Activated naive CD4-positive, alpha-beta T cell (primary cell): Measurements from ENCODE around the gene MAPRE2.

Experiments
- DNase-seq, 4 experiments: peaks; one replicate each; lab custom pipeline; 2025; lab: John Stamatoyannopoulos, UW

Gene MAPRE2

DNA sequence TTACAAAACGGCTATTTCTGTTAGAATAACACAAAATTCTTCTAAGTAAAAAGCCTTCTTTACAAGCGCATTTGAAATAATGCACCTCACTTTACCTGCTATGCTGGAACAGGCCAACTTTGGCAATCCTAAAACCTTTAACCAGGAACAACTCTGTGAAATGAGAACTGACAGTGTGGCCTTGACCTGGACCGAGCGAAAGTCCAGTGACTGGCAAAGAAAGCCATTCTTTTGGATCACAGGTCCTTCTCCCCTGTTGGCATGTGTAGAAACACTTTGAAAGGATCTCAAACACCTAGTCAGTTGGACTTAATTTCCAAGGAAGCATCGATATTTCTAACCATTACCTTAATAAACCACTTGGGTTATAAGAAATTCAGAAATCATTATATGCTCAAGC is 21.2 kb downstream of the MAPRE2 start:
- no peak for DNase-seq

DNA sequence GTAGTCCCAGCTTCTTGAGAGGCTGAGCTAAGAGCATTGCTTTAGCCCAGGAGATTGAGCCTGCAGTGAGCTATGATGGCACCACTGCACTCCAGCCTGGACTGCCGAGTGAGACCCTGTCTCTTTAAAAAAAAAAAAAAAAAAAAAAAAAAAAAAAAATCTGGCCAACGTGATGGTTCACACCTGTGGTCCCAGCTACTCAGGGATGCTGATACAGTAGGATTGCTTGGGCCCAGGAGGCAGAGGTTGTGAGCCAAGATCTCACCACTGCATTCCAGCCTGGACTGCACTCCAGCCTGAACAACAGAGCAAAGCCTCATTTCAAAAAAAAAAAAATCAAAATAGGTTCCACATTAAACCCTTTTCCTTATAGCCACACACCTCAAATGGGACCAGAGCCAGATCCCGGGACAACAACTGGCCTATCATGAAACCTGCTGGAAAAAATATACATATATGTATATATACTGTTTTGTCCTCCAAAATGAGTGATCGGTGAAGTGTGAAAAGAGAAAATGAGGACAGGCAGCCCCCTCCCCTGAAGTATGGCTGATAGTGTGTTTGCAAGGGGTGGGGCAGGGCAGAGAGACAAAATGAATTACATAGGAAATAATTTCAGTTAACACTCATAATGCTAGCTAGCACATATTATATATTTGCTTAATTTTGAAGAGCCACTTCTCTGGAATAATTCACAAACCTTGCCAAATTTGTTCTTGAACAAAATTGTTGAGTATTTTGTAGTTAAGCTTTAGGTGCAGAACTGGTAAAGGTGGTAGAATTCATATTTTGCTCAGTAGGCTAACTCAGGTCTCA is 22.9 kb downstream of the MAPRE2 start:
- DNase-seq, result no peak

DNA sequence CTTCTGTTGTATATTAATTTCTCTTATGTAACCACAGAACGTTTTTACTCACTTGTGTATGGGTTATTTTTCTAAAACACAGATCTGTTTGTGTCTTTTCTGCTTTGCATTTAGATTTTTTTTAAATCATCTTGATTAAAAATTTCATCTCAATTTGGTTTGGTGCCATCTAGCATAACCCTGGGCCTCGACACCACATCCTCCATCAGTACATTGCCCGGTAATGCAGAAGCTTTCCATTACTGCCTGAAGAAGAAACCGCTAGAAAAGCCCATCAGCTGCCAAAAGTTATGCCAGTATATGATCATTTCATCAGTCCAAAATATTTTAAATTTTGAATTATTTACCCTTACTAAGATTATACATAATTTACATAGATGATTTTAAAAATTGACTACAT is 26.2 kb downstream of the MAPRE2 start:
- no peak for DNase-seq

DNA sequence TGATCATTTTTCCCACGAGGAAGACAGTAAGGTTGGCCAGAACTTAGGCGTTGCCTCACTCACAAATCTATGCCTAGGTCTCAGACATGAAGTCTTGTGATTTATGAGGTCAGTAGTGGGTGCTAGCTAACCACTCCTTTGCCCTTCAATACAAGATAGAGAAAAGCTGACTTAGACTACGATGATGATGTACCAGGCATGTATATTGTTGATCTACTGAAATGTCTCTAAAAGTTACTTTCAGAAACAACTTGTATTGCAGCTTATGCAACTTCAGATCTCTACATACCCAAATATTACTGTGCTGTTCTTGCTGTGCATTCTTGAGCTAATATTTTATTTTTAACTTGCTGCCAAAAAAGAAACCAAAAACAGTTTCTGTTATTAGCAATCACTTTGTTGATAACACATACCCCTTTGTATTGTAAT is 30.6 kb downstream of the MAPRE2 start:
- DNase-seq, result no peak

DNA sequence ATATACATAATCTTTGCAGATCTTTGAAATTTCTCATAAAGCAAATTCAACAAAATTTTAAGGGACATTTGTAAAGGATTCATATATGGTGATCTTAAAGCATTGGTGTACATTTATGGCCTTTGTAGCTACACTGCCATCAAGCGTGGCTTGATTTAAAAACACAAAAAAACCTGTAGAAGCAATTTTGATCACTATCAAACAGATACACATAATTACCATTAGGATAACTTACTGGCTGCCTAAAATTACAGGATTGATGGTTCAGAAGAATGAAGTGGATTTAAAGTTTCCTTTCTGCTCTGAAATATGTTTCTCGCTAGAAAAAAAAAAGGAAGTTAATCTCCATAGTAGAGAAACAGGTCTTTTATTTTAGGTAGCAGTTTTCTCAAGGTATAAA is 31.4 kb downstream of the MAPRE2 start:
- DNase-seq, result no peak

DNA sequence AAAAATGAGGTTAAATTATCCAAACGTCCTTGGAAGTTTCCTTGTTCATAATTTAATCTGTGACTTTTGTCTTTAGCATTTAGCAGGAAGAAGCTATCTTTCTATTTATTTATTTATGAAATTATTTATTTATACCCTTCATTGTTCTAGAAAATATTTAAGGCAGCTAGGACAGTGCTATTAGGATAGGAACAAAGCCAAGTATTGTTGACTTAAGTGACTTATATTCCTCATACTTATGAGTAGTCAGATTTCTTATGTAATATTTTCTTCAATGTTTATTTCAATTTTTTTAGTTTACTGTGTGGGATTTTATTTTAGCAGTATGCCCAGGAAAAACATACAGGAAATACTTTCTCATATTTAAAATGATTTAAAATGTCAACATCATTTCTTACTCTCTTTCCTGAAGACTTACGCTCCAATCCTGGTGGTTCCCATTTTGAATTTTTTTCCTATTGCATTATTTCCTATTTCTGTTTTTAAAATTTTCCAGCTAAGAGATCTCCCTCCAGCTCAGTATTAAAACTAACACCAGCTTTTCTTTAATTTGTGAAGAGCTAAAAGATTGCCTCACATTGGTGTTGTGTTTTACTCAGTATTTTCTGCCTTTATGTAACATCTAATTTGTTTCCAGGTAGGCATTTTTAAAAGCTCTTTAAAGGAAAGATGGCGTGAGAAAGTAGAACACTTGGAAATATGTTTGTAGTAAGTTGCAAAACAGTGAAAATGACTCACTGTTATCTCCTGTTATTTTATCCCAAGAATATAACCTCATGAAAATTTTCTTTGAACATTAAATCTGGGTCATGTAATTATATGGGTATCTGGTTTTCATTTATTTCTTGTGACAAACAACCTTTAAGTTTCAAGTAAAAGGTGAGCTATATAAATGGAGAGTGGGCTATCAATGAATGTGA is 32.2 kb downstream of the MAPRE2 start:
- DNase-seq, result no peak

DNA sequence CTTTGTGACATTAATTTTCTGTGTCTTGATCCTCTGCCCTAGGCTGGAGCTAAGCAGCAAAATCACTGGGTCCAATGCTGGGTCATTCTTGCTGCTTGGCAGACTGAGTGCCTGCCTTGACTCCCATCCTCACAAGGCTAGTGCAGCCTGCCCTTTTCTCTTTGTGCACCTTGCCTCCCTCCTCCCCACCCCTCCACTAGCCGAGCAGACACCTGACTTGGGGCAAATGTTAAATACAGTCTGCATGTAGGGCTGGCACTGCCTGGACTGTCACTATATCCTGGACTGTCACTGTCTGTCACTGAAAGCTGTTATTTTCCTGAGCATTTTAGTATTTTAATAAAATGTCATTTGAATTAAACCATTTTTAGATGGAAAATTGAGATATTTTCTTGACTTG is 33.4 kb downstream of the MAPRE2 start:
- DNase-seq, result no peak

DNA sequence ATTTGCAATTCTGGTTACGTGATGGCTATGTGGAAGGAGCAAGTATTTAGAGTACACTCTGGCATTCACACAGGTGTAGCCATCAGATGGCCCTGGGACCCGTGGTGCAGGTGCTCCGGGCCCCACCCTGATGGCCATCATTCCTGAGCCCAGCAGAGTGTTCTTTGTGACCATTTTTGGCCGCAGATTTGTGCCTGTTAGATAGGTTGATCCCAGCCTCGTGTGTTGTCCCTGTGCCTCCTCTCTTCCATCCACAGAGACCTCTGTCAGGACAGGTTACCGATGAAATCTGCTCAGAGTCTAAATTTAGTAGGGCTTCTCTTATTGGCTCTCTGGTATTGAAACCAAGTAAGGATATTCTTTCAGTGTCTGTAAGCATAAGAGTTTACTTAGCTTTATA is 33.9 kb downstream of the MAPRE2 start:
- DNase-seq, result no peak

DNA sequence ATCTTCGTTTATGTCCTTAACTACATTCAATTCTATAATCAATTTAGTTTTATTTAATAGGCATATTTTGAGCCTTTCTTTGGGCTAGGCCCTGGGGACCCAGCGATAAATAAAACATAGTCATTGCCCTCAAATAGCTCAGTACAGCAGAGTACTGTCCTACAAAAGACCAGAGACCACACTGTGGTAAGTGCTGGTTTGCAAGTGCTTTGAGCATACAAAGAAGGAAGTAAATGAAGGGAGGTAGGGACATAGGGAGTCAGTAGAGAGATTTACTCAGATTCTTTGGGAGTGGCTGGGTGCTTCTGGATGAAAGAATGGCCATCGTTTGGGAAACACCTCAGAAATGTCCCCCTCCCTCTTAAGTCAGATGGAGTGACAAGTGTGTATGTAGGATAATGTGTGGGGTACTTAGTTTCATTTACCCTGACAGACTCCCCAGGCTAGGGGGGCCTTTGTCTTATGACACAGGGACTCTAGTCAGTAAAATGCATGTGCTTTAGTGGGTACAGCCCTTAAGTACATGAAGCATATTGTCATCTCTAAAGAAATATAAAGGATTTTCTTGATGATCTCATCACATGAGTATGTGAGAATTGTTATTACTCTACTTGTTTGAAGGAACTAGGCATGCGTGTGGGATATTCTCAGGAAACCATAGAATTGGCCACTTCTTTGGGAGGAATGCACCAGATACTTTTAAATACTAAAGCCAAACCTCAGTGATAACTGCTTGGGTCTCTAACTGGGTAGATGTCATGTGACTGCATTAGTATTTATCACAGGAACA is 35.1 kb downstream of the MAPRE2 start:
- no peak for DNase-seq

DNA sequence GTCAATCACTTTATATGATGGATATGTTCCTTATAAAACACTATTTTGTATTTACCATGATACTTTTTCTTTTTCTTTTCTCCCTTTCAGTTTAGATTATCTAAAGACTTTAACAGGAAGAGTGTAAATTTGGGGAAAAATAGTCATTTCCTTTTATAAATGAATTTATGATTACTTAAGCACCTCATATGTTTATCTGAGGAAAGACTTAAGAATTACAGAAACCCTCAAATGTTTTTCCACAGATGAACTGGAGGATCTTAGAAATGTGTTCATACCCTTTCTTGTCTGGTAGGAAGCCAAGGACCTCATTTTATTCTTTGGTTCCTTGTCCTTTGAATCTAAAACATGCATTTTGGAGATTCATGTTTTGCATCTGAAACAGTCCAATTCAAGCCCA is 36.7 kb downstream of the MAPRE2 start:
- DNase-seq, result no peak

DNA sequence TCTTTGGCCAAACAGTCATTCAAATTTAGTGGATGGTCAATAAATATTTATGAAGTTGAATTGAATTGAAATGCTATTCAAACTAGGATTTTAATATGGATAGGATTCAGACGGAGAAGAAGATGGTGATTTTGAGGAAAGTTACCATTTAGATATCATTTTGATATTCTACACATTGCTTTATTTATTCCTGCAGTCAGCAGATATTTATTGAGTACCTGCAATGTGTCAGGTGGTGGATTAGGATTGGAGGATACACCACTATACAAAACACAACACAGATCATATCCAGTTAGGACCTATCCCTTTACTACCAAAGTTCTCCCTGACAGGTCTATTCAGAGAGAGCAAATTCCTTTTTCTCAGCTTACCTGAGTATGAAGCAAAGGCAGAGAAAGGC is 38.8 kb downstream of the MAPRE2 start:
- DNase-seq, result no peak

DNA sequence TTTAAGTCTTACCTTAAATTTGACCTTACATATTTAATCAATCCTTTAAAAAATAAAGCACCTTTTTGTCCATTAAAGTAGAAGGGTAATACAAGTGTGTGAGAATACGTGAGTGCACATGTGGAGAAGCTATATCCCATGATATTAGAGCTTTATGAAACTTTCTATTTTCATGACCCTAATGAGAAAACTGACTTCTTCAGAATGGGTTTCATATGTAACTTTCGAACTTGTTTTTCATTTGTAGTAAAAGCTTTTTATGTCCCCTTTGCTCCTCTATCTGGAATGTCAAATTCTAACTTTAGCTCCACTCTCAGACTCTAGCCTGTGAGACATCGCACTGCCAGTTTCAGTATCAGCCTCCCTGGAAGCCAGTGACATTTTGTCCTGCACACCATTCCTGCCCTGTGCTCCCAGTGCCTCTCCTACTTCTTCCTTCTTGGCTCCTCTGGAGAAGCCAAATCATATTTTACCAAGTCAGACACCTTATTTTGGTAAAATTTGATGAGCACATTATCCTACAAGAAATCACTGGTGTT is 42.0 kb downstream of the MAPRE2 start:
- DNase-seq, result no peak

DNA sequence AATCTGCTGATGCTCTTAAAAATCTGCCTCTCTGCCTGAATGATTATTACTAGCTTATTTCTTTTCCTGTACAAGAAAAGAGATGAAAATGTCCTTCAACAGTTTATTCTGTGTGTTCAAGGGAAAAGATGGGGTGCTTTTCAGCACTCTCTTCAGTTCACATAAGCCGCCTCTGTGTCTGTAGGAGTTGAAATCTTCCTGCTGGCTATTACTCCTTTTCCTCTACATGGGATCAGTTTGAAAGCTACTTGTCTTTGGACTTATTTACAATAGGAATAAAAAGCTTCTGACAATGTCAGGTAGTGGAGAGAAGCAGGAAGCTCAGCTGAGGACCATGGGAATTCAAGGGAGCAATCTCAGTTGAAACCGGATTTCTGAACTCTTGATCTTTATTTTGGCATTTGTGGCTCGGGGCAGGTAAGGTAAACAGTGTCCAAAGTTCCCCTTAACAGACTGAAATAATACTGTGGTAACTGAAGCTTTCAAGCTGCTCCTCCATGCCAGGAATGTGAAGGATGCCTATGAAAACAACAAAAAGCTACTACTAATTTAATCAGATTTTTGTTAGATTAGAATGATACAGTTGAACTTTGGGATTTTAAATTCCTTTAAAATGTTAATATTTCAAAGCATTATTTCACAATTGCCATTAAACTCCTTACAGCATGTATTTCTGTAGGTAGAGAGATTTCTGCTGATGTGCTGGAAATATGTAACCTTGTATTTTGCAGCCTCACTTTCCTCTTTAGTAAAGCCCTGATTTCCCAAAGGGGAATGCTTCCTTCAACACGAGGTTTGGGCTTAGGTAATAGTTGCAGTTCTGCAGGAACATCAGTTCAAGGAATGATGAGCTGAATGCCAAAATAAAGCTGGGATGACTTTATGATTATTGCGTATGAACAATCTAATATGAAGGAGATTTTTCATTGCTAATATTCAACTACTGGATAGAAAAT is 43.6 kb downstream of the MAPRE2 start:
- no peak for DNase-seq

DNA sequence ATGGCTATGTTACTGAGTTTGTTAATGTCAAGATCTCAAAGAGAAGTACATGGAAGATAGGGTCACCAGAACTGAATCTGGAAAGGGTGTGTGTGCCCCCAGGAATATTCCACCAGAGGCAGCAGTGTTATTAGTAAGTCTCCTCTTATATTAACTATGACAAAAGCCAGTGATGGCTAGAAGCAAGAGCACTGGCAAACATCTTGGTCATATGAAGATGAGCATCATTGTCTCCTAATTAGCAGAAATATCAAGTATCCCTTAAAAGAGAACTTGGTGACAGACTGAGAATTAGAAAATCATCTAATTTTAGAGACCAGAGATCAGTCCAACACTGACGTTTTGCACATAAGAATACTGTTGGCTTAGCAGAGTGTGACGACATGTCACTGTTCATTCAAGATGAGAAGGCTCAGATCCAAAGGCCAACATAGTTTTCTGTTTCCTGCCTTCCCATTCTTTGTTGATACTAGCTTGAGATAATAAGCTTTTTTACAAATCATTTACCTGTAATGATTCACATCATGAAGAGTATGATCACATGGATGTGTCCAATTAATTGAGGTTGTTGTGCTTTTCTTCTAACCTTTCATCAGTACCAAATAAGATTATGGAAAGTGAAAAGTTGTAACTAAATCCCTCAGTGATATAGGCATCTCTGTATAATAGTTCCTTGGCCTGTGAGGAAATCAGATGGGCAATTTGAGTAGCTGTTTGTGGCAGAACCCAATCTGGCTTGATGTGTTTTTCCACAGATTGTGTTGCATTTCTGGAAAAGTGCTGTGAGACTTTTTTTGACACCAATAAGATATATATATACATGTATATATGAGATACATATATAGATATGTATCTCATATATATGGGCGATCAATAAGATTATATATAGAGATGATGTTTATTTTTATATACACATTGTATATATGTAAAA is 44.5 kb downstream of the MAPRE2 start:
- DNase-seq, result no peak

DNA sequence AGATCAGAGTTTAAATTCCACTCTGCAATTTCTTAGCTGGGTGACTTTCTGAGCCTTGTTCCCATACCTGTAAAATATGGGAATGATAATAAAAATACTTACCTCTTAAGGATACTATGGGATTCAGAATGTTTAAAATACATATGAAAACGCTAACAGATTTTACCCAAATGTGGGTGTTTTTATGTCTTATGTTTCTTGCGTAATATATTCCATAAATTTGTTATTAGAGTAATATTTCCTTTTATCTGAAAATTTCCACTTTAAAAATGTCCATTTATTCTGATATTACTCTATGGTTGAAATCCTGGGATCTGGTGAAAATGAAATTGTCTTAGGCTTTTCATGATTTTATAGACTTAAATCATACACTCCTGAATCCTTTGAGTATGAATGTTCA is 45.5 kb downstream of the MAPRE2 start:
- no peak for DNase-seq

DNA sequence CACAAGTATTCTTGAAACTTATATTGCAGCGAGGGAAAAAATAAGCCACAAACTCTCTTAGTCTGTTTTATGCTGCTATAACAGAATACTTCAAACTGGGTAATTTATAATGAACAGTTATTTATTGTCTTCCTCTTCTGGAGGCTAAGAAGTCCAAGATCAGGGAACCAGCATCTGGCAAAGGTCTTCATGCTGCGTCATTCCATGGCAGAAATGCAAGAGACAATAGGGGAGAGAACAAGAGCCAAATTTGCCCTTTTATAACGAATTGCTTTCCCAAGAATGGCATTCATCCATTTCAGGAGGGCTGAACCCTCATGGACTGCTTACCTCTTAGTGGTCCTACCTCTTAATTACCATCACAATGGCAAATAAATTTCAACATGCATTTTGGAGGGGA is 46.5 kb downstream of the MAPRE2 start:
- no peak for DNase-seq

DNA sequence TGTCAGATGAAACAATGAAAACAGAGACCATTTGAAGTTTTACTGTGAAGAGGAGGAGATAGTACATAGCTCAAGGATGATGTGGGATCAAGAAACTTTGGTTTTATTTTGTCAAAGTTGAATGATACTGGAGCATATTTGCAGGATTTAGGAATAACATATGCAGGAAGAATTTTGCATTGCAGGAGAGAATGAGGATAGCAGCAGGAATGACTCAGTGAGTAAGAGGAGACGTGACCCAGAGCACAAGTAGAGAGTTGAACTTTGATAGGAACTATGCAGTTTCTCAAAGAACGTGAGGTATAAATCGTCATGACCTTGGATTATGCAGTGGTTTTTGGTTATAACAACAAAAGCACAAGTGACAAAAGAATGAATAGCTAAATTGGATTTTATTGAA is 47.7 kb downstream of the MAPRE2 start:
- no peak for DNase-seq

DNA sequence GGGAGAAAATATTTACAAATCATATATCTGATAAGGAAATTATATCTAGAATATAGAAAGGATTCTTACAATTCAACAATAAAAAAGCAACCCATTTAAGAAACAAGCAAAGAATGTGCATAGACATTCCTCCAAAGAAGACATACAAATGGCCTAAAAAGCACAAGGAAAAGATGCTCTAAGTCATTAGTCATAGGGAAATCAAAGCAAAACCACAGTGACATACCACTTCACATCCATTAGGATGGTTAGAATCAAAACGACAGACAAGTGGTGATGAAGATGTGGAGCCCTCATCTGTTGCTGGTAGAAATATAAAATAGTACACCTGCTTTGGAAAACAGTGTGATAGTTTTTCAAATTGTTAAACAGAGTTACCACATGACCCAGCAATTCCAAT is 48.2 kb downstream of the MAPRE2 start:
- no peak for DNase-seq

DNA sequence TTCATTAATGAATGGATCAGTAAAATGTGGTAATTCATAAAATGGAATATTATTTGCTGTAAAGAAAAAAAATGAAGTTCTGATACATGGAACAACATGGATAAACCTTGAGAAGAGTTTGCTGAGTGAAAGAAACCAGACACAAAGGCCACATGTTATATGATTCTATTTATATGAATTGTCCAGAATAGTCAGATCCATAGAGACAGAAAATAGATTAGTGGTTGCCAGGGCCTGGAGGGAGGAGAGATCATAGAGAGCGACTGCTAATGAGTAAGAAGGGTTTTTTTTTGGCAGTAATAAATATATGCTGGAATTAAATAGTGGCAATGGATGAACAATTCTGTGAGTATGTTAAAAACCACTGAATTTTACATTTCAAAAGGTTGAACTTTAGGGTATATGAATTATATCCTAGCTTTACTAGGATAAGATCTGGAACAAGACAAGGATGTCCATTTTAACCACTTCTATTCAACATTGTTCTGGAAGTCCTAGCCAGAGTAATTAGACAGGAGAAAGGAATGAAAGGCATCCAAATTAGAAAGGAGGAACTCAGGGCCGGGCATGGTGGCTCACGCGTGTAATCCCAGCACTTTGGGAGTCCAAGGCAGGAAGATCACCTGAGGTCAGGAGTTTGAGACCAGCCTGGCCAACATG is 48.8 kb downstream of the MAPRE2 start:
- no peak for DNase-seq
